ENCODE results near the gene TNN.

DNA sequence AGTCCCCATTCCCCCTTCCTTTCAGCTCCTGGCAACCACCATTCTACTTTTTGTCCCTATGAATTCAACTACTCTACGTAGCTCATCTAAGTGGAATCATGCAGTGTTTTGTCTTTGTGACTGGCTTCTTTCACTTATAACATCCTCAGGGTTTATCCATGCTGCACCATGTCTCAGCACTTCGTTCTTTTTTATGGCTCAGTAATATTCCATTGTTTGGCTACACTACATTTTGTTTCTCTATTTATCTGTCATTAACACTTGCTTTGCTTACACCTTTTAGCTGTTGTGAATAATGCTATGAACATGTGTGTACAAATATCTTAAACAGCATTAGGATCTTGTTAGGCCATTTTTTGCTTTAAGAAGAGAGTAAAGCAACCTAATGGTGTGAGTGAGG is 42.9 kb upstream of the TNN start:
- TF ChIP-seq, protein P1, sequence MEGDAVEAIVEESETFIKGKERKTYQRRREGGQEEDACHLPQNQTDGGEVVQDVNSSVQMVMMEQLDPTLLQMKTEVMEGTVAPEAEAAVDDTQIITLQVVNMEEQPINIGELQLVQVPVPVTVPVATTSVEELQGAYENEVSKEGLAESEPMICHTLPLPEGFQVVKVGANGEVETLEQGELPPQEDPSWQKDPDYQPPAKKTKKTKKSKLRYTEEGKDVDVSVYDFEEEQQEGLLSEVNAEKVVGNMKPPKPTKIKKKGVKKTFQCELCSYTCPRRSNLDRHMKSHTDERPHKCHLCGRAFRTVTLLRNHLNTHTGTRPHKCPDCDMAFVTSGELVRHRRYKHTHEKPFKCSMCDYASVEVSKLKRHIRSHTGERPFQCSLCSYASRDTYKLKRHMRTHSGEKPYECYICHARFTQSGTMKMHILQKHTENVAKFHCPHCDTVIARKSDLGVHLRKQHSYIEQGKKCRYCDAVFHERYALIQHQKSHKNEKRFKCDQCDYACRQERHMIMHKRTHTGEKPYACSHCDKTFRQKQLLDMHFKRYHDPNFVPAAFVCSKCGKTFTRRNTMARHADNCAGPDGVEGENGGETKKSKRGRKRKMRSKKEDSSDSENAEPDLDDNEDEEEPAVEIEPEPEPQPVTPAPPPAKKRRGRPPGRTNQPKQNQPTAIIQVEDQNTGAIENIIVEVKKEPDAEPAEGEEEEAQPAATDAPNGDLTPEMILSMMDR (conservative IDR thresholded peaks at IDR 0.05; ENCODE audit: low read length), result no peak
- TF ChIP-seq EZH2phosphoT487 (IDR thresholded peaks at IDR 0.05; ENCODE audit: borderline replicate concordance), result no peak
